Medulla oblongata (tissue), 1 donor: ENCODE measurements around the gene RFPL2.
A peak's percentile ranks its signal among the peaks of the same experiment; 100 is the strongest.
"Not testable (repeated sequence)": the region's sequence is repeated elsewhere in the genome, so short reads cannot be mapped to it uniquely, and the experiment has no call there.

Experiments
- DNase-seq: peaks from one replicate; pipeline ENCODE4 v3.0.0-alpha.2; 2015; ENCODE audit errors: extremely low spot score

RFPL2 gene

DNA sequence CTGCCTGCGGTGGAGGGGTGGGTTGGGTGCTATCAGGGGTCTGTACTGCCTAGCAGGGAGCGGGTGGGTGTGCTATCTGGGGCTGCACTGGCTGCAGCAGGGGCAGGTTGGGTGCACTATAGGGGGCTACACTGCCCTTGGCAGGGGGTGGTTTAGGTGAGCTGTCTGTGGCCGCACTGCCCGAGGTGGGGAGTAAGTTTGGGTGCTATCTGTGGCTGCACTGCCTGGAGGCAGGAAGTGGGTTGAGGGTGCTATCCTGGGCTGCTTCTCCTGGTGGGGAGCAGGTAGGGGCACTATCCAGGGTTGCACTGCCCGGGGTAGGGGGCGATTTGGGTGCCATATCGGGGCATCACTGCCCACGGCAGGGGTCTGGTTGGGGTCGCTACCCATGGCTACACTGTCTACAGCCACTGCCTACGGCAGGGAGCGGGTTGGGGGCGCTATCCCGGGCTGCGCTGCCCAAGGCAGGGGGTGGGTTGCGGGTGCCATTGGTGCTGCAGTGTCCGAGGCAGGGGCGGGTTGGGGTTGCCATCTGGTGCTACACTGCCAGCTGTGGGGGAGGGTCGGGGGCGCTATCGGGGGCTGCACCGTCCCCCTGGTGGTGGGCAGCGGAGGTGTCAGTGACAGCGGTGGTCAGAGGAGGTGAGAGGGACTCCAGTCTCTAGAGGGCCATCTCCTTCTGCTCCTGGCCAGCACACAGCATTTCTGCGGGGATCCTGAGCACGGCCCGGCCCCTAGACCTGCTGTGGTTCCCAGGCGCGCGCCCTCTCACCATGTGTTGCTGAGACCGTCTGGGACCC is 1.3 kb upstream of the RFPL2 start:
- DNase-seq, result no peak

DNA sequence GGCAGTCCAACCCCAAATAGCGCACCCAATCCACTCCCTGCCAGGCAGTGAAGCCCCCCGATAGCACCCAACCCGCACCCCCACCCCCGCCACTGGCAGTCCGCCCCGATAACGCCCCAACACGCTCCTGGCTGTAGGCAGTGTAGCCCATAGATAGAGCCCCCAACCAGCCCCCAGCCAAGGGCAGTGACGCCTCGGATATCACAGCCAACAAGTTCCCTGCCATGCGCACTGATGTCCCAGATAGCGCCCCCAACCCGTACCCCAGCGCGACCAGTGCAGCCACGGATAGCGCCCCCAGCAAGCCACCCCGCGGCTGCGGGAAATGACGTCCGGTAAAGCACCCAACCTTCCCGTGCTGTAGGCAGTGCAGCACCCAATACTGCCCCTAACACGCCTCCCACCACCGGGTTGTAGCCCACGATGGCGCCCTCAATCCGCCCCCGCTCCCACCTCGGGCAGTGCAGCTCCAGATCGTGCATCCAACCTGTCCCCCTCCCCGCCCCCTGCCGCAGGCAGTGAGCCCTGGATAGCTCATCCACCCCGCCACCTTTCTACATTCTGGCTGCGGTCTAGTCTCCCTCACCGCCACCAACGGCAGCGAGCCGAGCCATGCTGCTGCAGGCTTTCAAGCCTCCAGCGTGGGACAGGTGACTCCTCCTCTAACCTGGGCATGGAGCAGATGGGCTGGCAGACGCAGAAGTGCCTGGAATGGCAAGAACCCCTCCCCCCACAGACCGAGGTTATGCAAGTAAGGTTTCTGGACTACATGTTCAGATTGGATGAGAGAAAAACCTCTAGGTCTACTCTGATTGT is 625 bp downstream of the RFPL2 start:
- no peak for DNase-seq

DNA sequence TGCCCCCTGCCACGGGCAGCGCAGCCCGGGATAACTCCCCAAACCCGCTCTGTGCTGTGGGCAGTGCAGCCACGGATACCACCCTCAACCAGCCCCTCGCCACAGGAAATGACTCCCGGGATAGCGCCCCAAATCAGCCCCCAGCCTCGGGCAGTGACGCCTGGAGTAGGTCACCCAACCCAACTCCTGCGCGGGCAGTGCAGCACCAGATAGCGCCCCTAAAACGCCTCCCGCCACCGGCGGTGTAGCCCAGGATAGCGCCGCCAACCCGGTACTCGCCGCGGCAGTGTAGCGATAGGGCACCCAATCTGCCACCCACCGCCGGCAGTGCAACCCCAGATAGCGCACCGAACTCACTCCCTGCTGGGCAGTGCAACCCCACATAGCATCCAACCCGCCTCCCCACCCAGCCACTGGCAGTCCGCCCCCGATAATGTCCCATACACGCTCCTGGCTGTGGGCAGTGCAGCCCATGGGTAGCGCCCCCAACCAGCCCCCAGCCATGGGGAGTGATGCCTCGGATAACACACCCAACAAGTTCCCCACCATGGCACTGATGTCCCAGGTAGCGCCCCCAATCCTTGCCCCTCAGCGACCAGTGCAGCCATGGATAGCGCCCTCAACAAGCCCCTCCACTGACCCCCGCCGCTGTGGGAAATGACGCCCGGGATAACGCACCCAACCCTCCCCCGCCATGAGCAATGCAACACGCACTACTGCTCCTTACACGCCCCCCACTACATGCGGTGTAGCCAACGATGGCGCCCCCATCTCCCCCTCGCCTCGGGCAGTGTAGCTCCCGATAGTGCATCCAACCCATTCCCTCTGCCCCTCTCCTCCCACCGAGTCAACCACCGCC is 1.5 kb downstream of the RFPL2 start:
- no peak for DNase-seq

DNA sequence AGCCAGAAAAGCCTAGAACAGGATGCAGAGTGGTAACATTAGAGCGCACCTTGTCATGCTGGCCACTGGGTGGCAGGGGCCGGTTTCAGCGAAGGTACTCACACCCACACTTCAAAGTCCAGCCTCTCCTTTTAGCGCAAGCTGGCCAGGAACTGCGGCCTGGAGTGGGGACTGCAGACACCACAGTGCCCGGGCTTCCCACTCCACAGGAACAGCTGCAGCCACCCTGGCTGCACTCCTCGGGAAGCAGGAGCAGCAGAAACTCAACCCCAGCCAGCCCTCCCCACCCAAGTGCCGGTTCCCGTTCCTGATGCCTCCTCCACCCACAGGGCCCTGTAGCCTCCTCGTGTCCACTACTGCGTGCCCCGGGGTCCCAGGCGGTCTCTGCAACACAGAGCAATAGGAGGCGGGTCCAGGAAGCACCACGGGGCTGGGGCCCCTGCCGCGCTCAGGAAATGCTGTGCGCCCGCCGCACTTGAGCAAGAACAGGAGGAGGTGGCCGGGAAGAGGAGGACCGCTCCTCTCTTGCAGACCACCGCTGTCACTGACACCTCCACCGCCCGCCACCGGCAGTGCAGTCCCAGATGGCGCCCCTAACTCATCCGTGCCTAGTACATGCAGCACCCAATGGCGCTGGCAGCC is 2.2 kb downstream of the RFPL2 start:
- DNase-seq, result peak; percentile 15

DNA sequence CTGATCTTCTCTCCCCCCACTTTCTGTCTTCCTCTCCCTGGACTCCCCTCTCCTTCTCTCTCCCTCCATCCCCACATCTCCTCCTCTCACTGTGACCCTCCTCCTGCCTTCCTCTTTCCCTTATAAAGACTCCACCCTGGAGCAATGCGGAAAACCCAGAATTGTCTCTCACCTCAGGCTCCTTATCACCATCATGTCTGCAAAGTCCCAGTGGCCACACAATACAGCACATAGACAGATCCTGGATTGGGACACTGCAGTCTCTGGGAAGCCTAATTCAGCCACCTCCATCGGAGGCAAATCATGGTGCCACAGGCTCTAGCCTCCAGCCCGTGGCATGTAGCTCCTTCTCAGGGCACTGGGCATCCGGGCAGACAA is 2.7 kb downstream of the RFPL2 start:
- no peak for DNase-seq

DNA sequence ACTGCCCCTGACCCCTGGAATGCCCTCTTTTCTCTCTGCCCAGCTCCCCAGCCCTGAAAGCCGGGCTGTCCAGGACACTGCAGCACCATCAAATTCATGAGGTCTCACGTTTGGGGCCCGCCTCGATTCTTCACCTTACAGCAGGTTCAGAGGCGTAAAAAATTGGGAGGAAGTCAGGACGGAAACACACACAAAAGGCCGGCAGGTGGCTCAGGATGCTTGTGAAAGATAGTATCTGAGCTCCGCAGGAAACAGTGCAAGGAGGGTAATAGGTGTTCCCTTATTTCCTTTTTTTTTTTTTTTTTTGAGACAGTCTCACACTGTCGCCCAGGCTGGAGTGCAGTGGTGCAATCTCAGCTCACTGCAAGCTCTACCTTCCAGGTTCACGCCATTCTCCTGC is 4.1 kb downstream of the RFPL2 start:
- DNase-seq, result no peak

DNA sequence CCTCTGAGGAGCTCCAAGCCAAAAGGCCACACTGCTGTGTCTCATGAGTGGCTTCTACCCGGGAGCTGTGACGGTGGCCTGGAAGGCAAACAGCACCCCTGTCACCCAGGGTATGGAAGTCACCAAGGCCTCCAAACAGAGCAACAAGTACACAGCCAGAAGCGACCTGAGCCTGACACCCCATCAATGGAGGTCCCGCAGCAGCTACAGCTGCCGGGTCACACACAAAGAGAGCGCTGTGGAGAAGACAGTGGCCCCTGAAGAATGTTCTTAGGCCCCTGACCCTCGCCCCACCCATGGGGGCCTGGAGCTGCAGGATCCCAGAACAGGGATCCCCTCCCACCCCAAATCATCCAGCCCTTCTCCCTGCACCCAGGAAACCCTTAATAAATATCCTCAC is 4.9 kb downstream of the RFPL2 start:
- no peak for DNase-seq

DNA sequence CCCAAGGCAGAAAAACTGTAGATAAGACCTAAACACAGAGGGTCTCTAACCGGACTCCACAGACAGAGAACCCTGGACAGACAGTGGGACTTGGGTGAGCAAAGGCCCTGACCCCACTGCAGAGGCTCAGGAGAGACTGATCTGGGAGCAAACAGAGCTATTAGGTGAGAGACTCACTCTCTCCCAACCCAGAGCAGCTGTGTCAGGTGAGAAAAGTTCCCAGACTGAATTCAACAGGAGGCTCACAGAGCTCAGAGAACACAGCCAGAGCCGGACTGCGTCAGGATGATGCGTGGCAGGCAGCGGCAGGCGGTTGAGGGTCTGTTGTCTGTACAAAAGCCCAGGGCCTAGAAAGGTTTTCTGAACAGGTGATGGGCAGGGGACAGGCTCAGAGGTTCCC is 5.5 kb downstream of the RFPL2 start:
- no peak for DNase-seq

DNA sequence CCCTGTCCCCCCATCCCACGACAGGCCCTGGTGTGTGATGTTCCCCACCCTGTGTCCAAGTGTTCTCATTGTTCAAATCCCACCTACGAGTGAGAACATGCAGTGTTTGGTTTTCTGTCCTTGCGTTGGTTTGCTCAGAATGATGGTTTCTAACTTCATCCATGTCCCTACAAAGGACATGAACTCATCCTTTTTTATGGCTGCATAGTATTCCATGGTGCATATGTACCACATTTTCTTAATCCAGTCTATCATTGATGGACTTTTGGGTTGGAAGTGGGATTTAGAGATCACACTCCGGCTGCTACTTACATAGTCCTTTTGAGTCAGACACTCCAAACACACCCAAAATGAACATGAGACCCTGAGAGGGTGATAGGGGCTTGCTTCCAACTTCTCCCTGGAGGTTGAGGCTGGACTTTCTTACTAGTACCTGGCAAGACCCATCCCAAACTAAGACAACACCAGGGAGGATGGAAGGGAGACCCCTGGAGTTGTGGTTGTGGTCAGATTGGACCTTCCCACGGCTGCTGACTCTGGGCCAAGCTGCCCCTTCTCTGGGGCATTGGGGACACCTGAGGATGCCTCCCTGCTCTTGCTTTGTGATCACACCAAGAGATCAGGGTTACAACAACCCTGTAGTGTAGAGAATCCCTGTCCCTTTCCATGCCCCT is 7.2 kb downstream of the RFPL2 start:
- DNase-seq, result not testable (repeated sequence)

DNA sequence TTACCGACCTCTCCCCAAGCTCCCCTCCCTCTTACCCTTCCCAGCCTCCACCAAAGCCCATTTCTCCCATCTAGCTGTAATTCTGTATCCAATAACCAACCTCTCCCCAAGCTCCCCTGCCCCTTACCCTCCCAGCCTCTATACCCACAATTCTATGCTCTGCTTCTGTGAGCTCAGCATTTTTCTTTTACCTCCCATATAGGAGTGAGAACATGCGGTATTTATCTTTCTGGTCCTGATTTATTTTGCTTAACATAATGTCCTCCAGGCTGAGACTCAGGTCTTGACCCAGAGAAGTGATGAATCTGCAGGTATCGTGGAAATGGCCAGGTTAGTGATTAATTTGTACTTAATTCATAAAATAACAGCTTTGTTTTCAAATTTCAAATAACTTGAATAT is 9.0 kb downstream of the RFPL2 start:
- not testable (repeated sequence) for DNase-seq

DNA sequence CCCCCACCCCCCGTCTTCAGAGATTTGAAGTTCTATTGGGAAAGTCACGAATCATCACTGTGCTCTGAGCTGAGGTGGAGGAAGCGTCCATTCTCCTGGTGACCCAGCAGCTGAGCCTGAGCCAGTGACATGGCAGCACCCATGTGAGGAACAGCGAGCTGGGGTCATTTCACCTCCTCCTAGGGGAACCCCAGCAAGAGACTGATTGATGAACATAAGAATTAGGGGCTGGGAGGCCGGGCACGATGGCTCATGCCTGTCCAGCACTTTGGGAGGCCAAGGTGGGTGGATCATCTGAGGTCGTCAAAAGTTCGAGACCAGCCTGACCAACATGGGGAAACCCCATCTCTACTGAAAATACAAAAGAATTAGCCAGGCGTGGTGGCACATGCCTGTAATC is 11.5 kb downstream of the RFPL2 start:
- not testable (repeated sequence) for DNase-seq

DNA sequence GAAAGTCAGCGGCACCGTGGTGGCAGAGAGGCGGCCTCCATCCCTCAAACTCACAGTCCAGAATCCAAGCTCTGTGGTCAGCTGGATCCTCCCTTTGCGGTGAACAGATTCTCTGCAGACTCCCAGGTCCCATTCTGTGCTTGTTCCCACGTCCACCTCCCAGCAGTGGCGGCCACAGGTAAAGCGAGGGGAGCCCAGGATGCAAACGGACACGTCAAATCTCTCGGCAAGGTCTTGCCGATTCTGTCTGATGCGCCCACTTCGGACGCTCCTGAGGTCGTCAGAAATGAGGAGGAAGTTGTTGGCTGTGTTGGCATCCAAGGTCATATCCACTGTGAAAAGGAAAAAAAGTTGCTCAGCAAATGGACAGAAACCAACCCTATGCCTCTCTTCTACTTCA is 13.9 kb downstream of the RFPL2 start:
- not testable (repeated sequence) for DNase-seq

DNA sequence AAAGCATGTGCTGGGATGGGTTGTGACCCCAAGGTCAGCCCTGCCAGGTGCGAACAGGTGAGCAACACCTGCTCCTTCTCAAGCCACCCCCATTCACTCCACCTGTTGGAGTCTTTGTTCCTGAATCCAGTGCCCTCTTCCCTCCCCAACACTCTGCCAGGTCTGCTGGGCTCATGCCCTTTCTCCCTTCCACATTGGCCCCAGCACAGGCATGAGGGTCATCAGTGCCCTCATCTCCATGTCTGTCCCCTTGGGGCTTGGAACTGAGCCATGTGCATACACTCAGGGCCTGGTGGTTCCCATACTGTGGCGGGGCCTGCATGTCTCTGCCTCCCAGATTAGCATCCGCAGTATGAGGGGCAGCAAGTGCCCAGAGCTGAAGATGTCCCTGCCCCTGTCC is 19.1 kb downstream of the RFPL2 start:
- no peak for DNase-seq

DNA sequence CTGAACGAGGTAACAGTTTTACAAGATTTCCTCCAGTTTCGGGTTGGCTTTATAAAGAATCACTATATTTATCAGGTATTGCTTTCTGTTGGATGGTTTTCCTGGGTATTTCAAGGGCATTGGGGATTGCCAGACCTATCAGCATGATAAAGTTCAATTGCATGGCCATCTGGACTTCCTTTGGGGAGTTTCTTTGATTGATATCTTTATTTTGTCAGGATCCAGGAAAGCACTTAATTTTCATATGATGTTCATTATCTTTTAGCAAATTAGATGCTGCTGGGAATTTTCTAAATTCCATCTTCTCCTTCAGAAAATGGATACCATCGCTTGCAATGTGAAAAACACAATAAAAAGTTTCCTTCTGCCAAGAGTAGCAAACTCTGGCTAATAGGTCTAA is 21.2 kb downstream of the RFPL2 start:
- DNase-seq, result no peak

DNA sequence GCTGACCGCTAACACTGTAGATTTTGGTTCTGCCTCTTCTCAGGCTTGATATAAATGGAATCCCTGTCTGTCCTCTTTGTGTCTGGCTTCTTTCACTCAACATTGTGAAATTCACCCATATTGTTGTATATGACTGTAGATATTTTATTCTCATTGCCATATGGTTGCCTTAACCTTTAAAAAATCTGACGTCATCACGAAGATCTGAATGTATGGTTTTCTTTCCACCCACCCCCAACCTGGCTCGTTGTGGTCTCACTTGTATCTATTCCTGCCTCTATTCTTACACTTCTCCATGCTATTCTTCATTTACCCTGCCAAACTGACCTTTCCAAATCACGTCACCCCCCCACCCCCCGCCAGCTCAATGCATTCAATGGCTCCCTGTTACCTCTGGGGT is 23.8 kb downstream of the RFPL2 start:
- no peak for DNase-seq

DNA sequence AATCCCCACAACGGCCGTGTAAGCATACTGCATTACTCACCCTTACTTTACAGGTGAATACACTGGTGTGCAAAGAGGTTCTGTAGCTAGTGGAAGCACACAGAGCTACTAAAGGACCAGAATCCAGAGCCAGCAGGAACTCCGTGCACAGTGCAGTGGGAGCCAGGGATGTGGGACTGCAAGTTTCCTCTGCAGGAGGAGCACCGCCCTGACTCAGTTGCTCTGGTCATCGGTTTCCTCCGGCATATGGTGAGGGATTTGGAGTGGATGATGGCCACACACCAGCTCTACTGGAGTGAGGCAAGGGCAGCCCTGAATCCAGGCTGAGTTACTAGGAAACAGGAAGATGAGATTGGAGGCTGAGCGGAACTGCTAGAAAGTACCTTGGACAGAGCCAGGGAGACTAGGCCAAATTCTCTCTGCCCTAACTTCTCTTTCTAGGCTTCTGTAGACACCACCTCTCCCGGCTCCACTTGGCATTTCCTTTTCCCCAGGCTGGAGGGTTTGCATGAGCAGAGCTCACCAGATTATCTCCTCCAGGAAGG is 27.6 kb downstream of the RFPL2 start:
- DNase-seq, result no peak

DNA sequence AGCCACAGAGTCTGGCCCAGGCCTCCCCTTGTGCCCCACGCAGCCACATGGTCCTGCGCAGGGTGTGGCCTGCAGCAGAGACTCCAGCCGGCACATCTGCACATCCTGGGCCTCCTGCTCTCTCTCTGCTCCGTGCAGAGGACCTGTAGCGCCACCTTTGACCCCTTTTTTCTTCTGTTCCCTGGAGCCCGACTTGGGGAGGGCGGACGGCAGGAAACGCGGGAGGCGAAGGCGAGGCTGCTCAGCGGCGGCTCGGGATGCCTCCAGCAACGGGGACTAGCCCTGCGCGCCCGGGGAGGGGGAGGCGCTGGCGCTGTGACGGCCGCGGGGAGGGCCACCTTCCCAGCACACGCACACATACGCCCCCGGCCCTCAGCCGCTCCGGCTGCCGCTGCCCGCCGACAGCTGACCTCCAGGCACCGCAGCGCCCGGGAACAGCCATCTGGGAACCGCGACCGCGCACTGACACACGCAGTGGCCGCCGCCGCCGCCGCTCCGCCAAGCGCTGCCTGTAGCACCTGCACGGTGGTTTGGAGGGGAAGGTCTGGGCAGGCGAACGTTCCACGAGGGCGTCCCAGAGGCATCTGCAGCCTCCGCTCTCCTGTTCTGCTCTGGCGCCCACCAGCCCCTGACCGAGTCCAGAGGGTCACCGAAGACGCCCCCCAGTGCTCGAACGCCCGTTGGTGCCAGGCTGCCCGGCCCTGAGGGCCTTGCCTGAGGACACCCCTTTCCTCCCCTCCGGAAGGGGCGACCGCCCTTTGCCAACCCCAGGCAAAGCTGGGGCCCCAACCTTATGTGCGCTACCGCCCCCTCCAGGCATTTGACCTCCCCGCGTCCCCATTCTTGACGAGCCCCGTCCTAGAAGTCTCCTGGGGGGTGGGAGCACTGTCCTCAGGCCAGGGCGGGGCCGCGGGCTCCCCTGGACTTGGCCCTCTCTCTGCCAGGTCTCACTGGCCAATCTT is 28.9 kb downstream of the RFPL2 start:
- DNase-seq, result no peak

DNA sequence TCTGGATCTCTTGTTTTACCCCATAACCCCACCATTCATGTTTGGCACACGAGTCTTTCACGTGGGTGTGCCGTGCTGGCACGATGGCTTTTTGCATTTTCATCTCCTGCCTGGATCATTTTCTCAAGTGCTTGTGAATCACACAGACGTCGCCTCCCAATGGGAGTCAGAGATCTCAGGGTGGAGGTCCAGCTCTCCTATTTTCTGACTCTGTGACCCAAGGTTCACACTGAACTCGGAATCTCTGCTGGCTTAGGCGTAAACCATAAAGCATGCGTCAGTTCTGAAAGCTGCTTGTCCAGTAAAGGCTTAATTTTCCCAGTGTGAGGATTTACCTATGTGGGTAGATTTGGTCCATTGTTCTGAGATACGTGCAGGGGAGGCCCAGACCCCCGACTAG is 29.8 kb downstream of the RFPL2 start:
- no peak for DNase-seq

DNA sequence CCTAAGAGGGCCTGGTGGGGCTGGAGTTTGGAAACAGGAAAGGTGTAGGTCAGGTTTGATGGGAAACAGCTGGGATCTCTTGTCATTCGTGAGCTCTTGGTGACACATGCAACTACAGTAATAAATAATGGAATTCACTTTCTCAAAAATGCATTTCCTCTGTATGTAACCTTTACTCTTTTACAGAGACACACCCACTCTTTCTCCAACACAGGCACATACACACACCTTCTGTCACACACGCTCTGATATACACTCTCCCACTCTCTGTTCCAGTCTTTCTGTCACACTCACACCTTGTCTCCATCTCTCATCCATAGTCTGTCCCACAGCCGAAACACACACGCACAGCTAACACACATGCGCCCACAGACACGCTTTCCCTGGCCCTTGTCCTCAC is 39.2 kb downstream of the RFPL2 start:
- DNase-seq, result no peak
